ENCODE measurements around the gene CCDC157.

DNA sequence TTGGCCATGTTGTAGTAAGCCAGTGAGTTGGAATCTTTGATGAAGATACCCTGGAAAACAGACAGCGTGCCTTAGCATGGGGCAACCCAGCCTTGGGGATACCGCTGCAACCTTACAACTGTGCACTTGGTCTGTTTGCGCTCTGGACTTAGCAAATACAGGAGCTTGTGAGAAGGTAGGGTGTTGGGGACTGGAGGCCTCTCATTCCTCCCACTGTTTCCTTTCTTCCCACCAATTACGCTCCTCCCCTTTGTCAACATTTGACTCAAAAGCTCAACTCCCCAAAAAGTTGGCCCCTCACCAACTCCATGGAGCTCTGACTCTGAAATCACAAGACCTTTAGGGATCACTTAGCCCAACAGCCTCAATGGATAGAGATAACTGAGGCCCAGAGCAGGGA is 22.2 kb upstream of the CCDC157 start:
- TF ChIP-seq FOXP2 (optimal IDR thresholded peaks at IDR 0.05; ENCODE audit: control extremely low read depth, extremely low read length, insufficient read depth) (no peak), POLR2AphosphoS5 (IDR thresholded peaks at IDR 0.05; ENCODE audit: borderline replicate concordance, low read depth, low read length) (no peak), EZH2 (IDR thresholded peaks at IDR 0.05) (no peak)
